Omental fat pad (tissue), 4 donors: ENCODE results near the gene RPS10. TPM values are rescaled to one million over a fixed set of nuclear protein-coding genes. Genes with fewer than 3 reads are reported as not detected.

Experiments
- ATAC-seq: fragments of 150-250 bp; one replicate; pipeline ENCODE4 v1.9.1; 2016; ENCODE audit warnings: mild to moderate bottlenecking, moderate library complexity; ENCODE audit not compliant: low FRiP score
- DNase-seq: peaks from one replicate; pipeline ENCODE4 v3.0.0-alpha.2; 2019; ENCODE audit warnings: low spot score
- total RNA-seq, 4 donors: library from RNA; depleted of rRNA; stranded (reverse); fragments of >200 nt; gene quantifications; one replicate each; pipeline ENCODE4 v1.1.0, GENCODE V29; 2016
- TF ChIP-seq, protein P1 (sequence below), 3 donors: fragments of 450-650 bp; IDR thresholded peaks; one replicate each; pipeline ENCODE4 v1.5.1; 2016 to 2017; ENCODE audit warnings: antibody characterized with exemption in 3 of 3, mild to moderate bottlenecking in 3 of 3, moderate library complexity in 2 of 3

The RPS10 gene
- 1,000 to 10,000 TPM; 1,698 to 2,828 (median 2,343) TPM for total RNA-seq

DNA sequence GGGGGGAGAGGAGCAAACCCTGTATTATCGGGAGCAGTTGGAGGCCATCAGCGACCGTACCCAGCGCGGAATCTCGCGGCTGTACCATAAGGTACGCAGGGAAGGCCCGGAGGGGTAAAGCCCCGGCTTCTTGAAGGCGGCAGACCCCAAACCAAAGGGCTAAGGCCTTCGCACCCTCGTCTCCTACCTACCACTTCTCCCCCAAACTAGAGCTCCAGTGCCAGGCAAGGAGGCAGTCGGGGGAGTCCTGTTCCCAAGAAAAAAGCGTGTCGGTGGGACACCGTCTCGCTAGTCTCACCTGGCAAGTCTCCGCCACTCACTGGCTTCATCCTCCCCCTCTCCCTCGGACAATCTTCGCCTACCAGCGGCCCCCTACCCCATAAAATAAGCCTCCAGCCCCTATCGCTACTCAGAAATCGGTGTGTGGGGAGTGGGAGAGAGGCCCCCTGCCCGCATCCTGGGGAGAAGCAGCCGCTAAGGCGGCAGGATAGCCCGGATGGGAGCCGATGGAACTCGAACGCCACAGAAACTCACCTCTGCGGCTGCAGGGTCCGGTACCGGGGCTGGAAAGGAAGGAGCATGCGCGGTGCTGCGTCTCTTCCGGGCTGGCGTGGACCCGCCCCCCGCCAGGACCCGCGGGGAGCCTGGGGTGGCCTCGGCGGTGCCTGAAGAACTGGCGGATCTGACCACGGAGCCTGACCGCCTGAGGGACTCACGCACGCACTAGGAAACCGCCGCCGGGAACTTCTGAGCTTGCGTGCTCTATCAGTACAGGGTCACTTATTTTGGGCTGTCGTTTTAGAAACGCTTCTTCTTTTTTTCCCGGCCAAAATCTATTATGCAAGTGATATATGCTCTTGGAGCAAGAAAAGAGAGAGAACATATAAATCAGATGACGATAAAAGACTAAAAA lies at the start of gene RPS10:
Gene RPS10, minus strand, starts transcription at position 572 of the 913 bp plus-strand sequence. CDS start 848 bp downstream, outside the sequence.
- TF ChIP-seq, protein P1, sequence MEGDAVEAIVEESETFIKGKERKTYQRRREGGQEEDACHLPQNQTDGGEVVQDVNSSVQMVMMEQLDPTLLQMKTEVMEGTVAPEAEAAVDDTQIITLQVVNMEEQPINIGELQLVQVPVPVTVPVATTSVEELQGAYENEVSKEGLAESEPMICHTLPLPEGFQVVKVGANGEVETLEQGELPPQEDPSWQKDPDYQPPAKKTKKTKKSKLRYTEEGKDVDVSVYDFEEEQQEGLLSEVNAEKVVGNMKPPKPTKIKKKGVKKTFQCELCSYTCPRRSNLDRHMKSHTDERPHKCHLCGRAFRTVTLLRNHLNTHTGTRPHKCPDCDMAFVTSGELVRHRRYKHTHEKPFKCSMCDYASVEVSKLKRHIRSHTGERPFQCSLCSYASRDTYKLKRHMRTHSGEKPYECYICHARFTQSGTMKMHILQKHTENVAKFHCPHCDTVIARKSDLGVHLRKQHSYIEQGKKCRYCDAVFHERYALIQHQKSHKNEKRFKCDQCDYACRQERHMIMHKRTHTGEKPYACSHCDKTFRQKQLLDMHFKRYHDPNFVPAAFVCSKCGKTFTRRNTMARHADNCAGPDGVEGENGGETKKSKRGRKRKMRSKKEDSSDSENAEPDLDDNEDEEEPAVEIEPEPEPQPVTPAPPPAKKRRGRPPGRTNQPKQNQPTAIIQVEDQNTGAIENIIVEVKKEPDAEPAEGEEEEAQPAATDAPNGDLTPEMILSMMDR (IDR thresholded peaks at IDR 0.05), result no peak
- DNase-seq, result peak; percentile 61
- ATAC-seq, result peak; percentile 98

DNA sequence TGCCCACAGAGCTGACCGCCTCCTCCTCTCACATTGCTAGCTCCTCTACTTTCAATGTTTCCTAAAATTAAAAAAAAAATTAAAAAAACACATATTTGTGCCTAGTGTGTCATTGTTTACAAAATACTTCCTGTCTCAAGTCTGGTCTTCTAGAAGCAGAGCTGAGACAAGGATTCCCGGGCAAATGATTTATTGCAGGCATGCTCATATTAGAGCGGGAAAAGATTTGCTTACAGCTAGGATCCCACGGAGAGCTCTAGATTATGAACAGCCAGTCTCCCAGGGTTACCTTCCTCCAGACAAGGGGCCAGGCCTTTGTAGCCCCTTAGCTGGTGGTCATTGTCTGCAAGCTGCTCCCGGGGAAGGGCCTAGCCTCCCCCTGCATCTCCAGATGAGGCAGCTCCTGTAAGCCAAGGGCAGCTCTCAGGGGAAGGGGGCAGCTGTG lies 49.4 kb upstream of the RPS10 start:
- TF ChIP-seq, protein P1 (IDR thresholded peaks at IDR 0.05), result no peak
- no peak for ATAC-seq
- DNase-seq, result no peak

DNA sequence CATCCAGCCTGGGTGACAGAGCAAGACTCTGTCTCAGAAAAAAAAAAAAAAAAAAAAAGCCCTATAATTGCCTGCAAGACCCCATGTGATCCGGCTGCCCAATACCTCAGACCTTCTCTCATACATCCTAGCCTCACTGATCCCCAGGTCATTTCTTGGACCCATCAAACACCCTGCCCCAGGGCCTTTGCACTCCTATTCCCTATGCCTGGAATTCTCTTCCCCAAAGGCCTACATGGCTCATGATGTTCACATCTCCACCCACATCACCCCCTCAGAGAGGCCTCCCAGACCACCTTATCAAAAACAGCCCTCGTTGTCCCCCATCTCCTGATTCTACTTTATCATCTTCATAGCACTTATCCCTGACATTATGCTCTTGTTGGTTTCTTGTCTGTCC lies 48.9 kb upstream of the RPS10 start:
- TF ChIP-seq, protein P1 (IDR thresholded peaks at IDR 0.05), result no peak
- DNase-seq, result no peak
- no peak for ATAC-seq

DNA sequence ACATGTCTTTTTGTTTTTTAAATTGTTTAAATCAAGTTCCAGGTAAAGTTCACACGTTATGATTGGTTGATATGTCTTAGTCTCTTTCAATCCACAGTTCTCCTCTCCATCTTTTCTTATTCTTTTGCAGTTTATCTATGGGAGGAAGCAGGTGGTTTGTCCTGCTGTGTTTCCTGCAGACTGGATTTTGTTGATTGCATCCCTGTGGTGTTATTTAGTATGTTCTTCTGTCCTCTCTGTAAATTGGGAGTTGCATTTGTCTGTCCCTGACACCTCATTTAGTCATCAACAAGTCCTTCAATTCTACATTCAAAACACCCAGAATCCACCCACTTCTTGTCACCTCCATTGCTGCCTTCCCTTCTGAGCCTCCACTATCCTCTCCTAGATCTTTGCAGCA lies 48.1 kb upstream of the RPS10 start:
- DNase-seq (no peak), ATAC-seq (no peak)
- TF ChIP-seq, protein P1 (IDR thresholded peaks at IDR 0.05), result no peak

DNA sequence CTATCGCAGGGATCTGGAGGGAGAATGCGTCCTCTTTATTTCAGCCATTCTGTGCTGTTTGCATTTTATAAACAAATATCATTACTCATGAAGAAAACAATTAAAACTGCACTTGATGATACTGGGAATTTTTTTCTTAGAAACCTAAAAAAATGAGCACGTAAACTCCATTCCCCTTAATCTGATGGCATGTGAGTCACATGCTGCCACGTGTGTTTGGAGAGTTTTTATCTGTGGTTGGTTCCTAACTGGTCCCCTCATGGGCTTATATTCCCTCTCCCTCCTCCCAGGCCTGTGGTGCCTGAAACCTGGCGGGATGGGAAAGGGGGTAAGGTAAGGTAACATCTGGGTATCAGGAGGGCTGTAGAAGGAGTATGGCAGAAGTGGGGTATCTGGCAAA lies 46.6 kb upstream of the RPS10 start:
- ATAC-seq (no peak), DNase-seq (no peak)
- TF ChIP-seq, protein P1 (IDR thresholded peaks at IDR 0.05), result no peak

DNA sequence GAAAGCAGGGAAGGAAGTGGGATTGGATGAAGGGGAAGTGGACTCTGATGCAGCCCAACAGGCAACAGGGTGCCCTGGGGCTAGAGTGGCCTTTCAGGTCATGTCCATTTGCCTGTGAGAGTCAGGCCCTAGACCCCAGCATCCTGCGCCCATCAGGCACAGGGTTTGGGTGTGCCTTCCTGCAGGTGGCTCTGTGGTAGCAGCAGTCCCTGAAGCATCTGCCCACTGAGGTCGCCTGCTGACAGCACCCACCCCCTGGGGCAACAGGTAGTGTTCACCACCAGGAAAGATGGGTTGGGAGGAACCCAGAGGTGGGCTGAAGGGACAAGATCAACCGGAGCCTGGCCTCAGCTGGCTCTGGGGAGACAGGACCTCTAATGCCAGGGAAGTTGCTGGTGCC lies 43.6 kb upstream of the RPS10 start:
- TF ChIP-seq, protein P1 (IDR thresholded peaks at IDR 0.05), result no peak
- ATAC-seq (no peak), DNase-seq (no peak)
